ENCODE data around the gene OGFOD2.
"Not testable (repeated sequence)": the region's sequence is repeated elsewhere in the genome, so short reads cannot be mapped to it uniquely, and the experiment has no call there.

The OGFOD2 gene

GRCh38 chr12:123013185-123014095 lies 38.4 kb downstream of the OGFOD2 start:
- no peak overlapping the region for H3K4me3 Mint-ChIP-seq

GRCh38 chr12:123014473-123014872 lies 39.4 kb downstream of the OGFOD2 start:
- H3K36me3 Mint-ChIP-seq; H3K27ac Mint-ChIP-seq; H3K4me1 Mint-ChIP-seq; ATAC-seq; H3K9me3 Mint-ChIP-seq; DNase-seq (ENCODE audit: low spot score in 2 of 2); H3K4me3 Mint-ChIP-seq: not testable (repeated sequence)

More at GRCh38 chr12:123013185-123014095, 38.4 kb downstream of the OGFOD2 start:
- H3K9me3 Mint-ChIP-seq, result no peaks in the 10 kb centered on the region
- ATAC-seq (no peak), DNase-seq (ENCODE audit: low spot score in 2 of 2) (no peak)
- no peaks in the 10 kb centered on the region for H3K36me3 Mint-ChIP-seq
- no peak overlapping the region for H3K27ac Mint-ChIP-seq
- no peaks in the 10 kb centered on the region for H3K4me1 Mint-ChIP-seq

DNA sequence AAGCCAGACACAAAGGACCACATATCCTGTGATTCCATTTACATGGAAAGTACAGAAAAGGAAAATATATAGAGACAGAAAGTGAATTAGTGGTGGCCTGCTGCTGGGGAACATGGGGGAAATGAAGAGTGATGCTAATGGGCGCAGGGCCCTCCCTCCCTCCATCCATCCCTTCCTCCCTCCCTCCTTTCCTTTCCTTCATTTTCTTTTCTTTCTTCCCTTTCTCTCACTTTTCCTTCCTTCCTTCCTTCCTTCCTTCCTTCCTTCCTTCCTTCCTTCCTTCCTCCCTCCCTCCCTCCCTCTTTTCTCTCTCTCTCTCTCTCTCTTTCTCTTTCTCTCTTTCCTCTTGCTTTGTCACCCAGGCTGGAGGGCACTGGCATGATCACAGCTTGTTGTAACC lies 42.7 kb downstream of the OGFOD2 start:
- H3K4me1 Mint-ChIP-seq, result peaks cover 6% of the 10 kb centered on the region
- H3K9me3 Mint-ChIP-seq, result no peaks in the 10 kb centered on the region
- H3K36me3 Mint-ChIP-seq, result no peaks in the 10 kb centered on the region
- ATAC-seq, result no peak
- no peak for DNase-seq (ENCODE audit: low spot score in 2 of 2)
- no peak overlapping the region for H3K27ac Mint-ChIP-seq
- no peak overlapping the region for H3K4me3 Mint-ChIP-seq

GRCh38 chr12:123019841-123020138 lies 44.7 kb downstream of the OGFOD2 start:
- H3K4me3 Mint-ChIP-seq, result no peak overlapping the region
- peaks cover 24% of the 10 kb centered on the region for H3K4me1 Mint-ChIP-seq
- H3K36me3 Mint-ChIP-seq, result no peaks in the 10 kb centered on the region
- DNase-seq (ENCODE audit: low spot score in 2 of 2) (no peak), ATAC-seq (no peak)
- no peaks in the 10 kb centered on the region for H3K9me3 Mint-ChIP-seq
- peak overlapping the region; percentile 65 for H3K27ac Mint-ChIP-seq

DNA sequence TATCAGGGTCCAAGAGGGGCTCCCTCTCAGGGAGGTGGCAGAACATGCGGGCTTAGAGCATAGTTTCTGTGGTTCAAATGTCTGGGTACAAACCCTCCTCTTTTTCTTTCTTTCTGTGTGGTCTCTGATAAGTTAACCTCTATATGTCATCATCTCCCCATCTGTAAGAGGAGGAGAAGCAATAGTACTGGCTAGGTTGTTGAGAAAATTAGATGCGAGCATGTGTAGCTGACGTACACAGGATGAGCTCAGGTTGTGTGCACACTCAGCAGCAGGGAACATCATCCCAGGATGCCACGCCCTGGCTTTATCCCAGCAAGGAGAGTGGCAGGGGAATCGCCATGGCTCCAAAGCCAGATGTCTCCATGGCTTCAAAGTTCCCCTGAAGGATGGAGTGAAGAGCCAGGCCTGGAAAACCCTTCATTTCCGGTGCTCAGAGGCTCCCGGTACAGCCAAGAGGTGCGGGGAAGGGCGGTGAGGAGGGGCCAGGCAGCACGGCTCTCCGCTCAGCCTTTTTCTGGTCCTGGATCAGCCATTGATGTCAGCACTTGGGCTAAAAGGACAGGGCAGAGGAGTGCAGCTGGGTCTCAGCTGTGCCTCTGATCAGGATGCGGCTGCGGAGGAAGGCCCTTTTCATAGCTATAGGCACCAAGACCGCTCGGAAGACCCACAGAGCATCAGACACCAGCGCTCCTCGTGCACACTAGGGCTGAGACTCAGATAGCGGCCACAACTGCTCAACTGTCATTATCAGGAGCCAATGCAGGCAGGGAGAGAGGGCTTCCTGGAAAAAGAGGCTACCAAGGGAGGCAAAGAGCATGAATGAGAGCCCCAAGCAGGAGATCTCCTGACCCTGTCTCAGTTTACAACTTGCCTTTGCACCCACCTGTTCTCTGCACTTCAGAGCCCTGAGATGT lies 46.9 kb downstream of the OGFOD2 start:
- H3K9me3 Mint-ChIP-seq, result no peaks in the 10 kb centered on the region
- DNase-seq (ENCODE audit: low spot score in 2 of 2), result no peak
- H3K4me1 Mint-ChIP-seq, result peaks cover 28% of the 10 kb centered on the region
- H3K27ac Mint-ChIP-seq, result no peak overlapping the region
- no peak for ATAC-seq
- H3K36me3 Mint-ChIP-seq, result no peaks in the 10 kb centered on the region
- H3K4me3 Mint-ChIP-seq, result no peak overlapping the region

- H3K4me3 Mint-ChIP-seq, result no peak overlapping the region
- ATAC-seq, result no peak
- no peak for DNase-seq (ENCODE audit: low spot score in 2 of 2)
- peaks cover 28% of the 10 kb centered on the region for H3K4me1 Mint-ChIP-seq
- no peaks in the 10 kb centered on the region for H3K36me3 Mint-ChIP-seq
- H3K9me3 Mint-ChIP-seq, result no peaks in the 10 kb centered on the region
- H3K27ac Mint-ChIP-seq, result no peak overlapping the region
Measured at GRCh38 chr12:123022846-123023245, 47.8 kb downstream of the OGFOD2 start.

DNA sequence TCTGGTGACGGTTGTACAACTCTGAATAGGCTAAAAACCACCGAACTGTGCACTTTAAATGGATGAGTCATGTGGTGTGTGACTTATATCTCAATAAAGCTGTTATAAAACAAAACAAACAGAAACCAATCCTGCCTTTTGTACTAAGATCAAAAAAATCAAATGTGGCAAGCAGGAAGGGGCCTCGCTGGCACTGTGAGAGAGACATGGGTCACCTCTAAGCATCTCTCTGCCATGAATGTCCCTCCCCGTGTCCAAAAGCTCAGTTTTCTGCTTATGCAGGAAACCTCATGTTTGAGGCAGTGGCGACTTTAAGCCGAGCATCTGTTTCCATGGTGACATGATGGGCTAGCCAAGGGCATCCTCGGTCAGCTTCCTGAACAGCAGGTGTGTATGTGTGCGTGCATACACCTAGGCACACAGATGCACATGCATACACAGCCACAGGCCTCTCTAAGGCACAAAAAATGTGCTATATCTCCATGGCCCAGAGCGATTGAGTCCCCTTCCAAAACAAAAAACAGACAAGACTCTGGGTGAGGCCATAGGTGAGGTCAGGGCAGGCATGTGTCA lies 49.9 kb downstream of the OGFOD2 start:
- peak overlapping the region; percentile 70 for H3K27ac Mint-ChIP-seq
- ATAC-seq (peak; percentile 95), DNase-seq (ENCODE audit: low spot score in 2 of 2) (peak in 1 of 2 donors; percentile 74)
- H3K4me3 Mint-ChIP-seq, result peak overlapping the region; percentile 25
- H3K36me3 Mint-ChIP-seq, result no peaks in the 10 kb centered on the region
- peaks cover 28% of the 10 kb centered on the region for H3K4me1 Mint-ChIP-seq
- H3K9me3 Mint-ChIP-seq, result no peaks in the 10 kb centered on the region

DNA sequence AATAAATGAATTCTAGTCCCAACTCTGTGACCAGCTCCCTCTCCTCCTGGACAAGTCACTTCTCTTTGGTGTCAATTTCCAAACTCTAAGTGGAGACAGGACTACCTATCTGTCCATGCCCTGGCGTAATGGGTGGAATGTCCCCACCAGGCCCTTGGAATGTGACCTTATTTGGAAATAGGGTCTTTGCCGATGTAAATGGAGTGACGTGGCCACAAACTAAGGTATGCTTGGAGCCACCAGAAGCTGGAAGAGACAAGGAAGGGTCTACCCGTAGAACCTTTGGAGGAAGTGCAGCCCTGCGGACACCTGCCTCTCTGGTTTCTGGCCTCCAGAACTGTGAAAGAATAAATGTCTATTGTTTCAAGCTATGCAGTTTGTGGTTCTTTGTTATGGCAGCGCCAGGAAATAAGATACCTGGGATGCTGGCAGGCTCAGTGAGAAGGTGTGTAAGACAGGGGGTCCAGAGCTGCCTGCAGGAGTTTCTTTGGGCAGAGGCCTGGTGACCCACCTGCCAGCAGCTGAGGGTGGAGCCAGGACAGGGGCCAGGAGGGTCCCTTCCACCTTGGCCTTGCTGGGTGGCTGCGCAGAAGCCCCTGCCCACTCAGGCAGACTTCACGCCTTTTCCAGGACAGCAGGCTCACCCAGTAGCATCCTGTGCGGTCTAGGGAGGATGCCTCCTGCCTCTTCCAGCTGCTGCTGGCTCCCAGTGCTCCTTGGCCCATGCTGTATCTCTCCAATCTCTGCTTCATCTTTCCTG lies 51.2 kb downstream of the OGFOD2 start:
- DNase-seq (ENCODE audit: low spot score in 2 of 2), result no peak
- peak overlapping the region; percentile 70 for H3K27ac Mint-ChIP-seq
- H3K9me3 Mint-ChIP-seq, result no peaks in the 10 kb centered on the region
- H3K4me1 Mint-ChIP-seq, result peaks cover 28% of the 10 kb centered on the region
- no peak overlapping the region for H3K4me3 Mint-ChIP-seq
- no peak for ATAC-seq
- no peaks in the 10 kb centered on the region for H3K36me3 Mint-ChIP-seq

DNA sequence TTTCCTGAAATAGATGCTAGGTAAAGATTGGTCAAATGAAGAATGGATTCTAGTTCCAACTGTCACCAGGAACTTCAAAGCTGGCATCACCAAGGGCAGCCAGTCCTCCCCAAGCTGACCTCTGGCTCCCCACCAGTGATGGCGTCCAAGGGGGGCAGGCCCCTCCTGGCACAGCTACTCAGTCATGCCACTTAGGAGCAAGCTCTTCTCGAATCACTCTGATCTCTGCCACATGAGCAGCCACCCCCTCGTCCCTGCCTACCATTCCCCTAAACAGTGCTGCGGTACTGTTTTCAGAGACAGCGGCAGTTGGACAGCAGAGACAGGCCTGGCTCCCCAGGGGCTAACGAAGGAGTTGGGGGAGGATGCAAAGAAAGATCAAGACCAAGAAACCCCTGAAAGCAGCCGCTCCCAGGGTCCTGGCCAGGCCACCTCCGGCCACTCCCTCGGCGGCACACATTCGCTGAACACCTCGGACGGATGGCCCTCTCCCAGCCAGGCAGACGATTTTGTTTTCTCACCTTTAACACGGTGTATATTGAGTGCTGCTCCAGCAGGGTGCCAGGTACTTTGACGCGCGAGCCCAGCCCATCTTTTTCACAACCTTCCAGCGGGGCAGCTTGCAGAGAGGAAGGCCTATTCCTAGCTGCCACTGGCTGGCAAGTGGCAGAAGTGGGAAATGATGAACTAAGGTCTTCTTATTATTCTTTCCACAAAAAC lies 52.8 kb downstream of the OGFOD2 start:
- ATAC-seq, result no peak
- H3K4me3 Mint-ChIP-seq, result no peak overlapping the region
- peaks cover 23% of the 10 kb centered on the region for H3K4me1 Mint-ChIP-seq
- H3K36me3 Mint-ChIP-seq, result no peaks in the 10 kb centered on the region
- no peak overlapping the region for H3K27ac Mint-ChIP-seq
- no peaks in the 10 kb centered on the region for H3K9me3 Mint-ChIP-seq
- DNase-seq (ENCODE audit: low spot score in 2 of 2), result no peak

- Mint-ChIP-seq H3K4me3 (no peak overlapping the region), H3K27ac (no peak overlapping the region), H3K9me3 (no peaks in the 10 kb centered on the region), H3K4me1 (peaks cover 21% of the 10 kb centered on the region), H3K36me3 (no peaks in the 10 kb centered on the region)
- DNase-seq (ENCODE audit: low spot score in 2 of 2) (no peak), ATAC-seq (no peak)
Measured at GRCh38 chr12:123028475-123028874, 53.4 kb downstream of the OGFOD2 start.

- DNase-seq (ENCODE audit: low spot score in 2 of 2) (no peak), ATAC-seq (no peak)
- no peaks in the 10 kb centered on the region for H3K36me3 Mint-ChIP-seq
- H3K9me3 Mint-ChIP-seq, result no peaks in the 10 kb centered on the region
- H3K4me1 Mint-ChIP-seq, result peaks cover 18% of the 10 kb centered on the region
- H3K27ac Mint-ChIP-seq, result no peak overlapping the region
- no peak overlapping the region for H3K4me3 Mint-ChIP-seq
Measured at GRCh38 chr12:123029550-123029949, 54.5 kb downstream of the OGFOD2 start.
